Testis (tissue), 3 donors: ENCODE data around the gene RYR3. TPM values are rescaled to one million over a fixed set of nuclear protein-coding genes. Genes with fewer than 3 reads are reported as not detected.

Experiments
- DNase-seq: peaks from one replicate; pipeline ENCODE4 v3.0.0-alpha.2; 2019
- H3K27ac ChIP-seq, 2 donors: fragments of 200-600 bp; sonication (generic); one replicate each; pipeline ENCODE4 v1.5.1; 2019
- H3K27me3 ChIP-seq: fragments of 200-600 bp; sonication (generic); one replicate; pipeline ENCODE4 v1.5.1; 2019
- H3K36me3 ChIP-seq: fragments of 200-600 bp; sonication (generic); one replicate; pipeline ENCODE4 v1.5.1; 2017; ENCODE audit warnings: low read depth; ENCODE audit errors: missing control alignments
- H3K4me1 ChIP-seq: fragments of 200-600 bp; sonication (generic); one replicate; pipeline ENCODE4 v1.5.1; 2019
- H3K4me3 ChIP-seq, 2 donors: fragments of 200-600 bp; sonication (generic); one replicate each; pipeline ENCODE4 v1.5.1; 2017 to 2019
- H3K9me3 ChIP-seq: fragments of 200-600 bp; sonication (generic); one replicate; pipeline ENCODE4 v1.5.1; 2017
- POLR2A ChIP-seq: fragments of 450-650 bp; IDR thresholded peaks from one replicate; pipeline ENCODE4 v1.6.1; 2017; ENCODE audit warnings: antibody characterized with exemption, mild to moderate bottlenecking, moderate library complexity
- WGBS, 2 donors: methylation state at CpG; one replicate each; pipeline ENCODE4 v1.1.5; 2018; 5-methylcytosine and 5-hydroxymethylcytosine counted together
- intact Hi-C: fragments of 100-400 bp; cut with DNase I; formaldehyde crosslinking; loops from one replicate; pipeline ENCODE4 v1.15.1; 2023; ENCODE audit warnings: low total_unique reads
- polyA plus RNA-seq: library from polyadenylated mRNA; stranded (reverse); fragments of 350-450 nt; fragmentation: Illumina TruSeq; extraction: RNeasy Lipid Tissue Mini Kit (QIAGEN cat#74804); gene quantifications from one replicate; pipeline ENCODE4 v1.2.3, GENCODE V29; 2014; ENCODE audit warnings: low read depth, low replicate concordance; ENCODE audit not compliant: insufficient read depth
- total RNA-seq, 2 donors: library from RNA; depleted of rRNA; stranded (reverse); fragments of >200 nt; gene quantifications; one replicate each; pipeline ENCODE4 v1.2.3, GENCODE V29; 2016
- TF ChIP-seq, protein P1 (sequence below), 3 experiments: fragments of 450-650 bp in 2 of 3; fragments of 200-600 bp in 1 of 3; sonication (generic) in 1 of 3; IDR thresholded peaks; one replicate each; pipeline ENCODE4 v1.5.1; 2016 to 2019; ENCODE audit warnings: antibody characterized with exemption in 3 of 3, mild to moderate bottlenecking in 2 of 3, moderate library complexity in 1 of 3

RYR3 gene
- total and polyA plus RNA-seq, 3 donors from 2014 or later, result 4.3 to 7.6 (median 4.4) TPM

DNA sequence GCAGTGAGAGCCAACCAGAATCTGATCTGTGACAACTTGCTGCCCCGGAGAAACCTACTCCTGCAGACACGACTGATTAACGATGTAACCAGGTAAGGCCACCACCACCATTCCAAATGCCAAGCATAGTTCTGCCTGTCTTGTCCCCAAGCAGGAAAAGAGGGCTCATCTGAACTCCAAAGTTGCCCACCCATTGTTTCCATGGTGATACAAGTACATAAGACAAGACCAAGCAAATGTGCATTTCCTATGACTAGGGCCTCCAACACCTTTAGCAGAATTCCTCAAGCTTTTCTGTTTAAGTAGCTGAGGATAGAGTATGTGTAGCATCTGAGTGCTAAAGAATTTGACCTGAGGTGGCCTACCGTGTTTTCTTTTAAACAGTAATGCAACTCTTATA lies 290.7 kb downstream of the RYR3 start:
- Histone ChIP-seq H3K4me1 (no peaks in the 10 kb centered on the region), H3K4me3 (no peak overlapping the region), H3K27me3 (no peaks in the 10 kb centered on the region), H3K27ac (no peak overlapping the region), H3K9me3 (no peaks in the 10 kb centered on the region), H3K36me3 (no peaks in the 10 kb centered on the region)
- DNase-seq, result no peak
- TF ChIP-seq, protein P1, sequence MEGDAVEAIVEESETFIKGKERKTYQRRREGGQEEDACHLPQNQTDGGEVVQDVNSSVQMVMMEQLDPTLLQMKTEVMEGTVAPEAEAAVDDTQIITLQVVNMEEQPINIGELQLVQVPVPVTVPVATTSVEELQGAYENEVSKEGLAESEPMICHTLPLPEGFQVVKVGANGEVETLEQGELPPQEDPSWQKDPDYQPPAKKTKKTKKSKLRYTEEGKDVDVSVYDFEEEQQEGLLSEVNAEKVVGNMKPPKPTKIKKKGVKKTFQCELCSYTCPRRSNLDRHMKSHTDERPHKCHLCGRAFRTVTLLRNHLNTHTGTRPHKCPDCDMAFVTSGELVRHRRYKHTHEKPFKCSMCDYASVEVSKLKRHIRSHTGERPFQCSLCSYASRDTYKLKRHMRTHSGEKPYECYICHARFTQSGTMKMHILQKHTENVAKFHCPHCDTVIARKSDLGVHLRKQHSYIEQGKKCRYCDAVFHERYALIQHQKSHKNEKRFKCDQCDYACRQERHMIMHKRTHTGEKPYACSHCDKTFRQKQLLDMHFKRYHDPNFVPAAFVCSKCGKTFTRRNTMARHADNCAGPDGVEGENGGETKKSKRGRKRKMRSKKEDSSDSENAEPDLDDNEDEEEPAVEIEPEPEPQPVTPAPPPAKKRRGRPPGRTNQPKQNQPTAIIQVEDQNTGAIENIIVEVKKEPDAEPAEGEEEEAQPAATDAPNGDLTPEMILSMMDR (IDR thresholded peaks at IDR 0.05), result no peak
- intact Hi-C loops, result no loop called here
- 78 to 94% methylated on average over 4 of the region's 4 CpGs for WGBS, 2 donors

DNA sequence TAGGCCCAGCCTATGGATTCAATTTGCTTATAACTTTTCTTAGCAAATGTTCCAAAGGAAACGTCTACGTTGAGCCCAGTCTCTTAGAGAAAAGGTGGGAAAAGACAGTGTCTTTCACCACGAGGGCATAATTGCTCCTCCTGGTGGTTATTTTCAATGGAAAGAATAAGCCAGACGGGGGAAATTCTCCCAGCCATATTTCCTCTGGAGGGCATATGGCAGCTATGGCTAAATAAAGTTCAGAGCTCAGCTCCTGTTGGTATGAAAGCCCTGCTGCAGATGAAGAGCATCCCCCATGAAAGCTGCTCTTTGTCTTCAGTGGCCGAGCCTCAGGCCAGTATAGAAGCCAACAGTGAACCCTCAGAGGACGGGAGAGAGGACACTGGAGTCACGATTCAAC lies 297.9 kb downstream of the RYR3 start:
- Histone ChIP-seq H3K27ac (no peak overlapping the region), H3K27me3 (no peaks in the 10 kb centered on the region), H3K36me3 (no peaks in the 10 kb centered on the region), H3K9me3 (no peaks in the 10 kb centered on the region), H3K4me3 (no peak overlapping the region), H3K4me1 (no peaks in the 10 kb centered on the region)
- TF ChIP-seq, protein P1 (IDR thresholded peaks at IDR 0.05), result no peak
- no peak for TF ChIP-seq POLR2A
- DNase-seq, result no peak
- 63% methylated on average over 7 of the region's 7 CpGs for WGBS, 2 donors
- intact Hi-C loops, result no loop called here

- no peak overlapping the region for H3K4me3 ChIP-seq
- no peak overlapping the region for H3K27ac ChIP-seq
- H3K4me1 ChIP-seq, result no peaks in the 10 kb centered on the region
- H3K27me3 ChIP-seq, result no peaks in the 10 kb centered on the region
- no peak for TF ChIP-seq POLR2A
- TF ChIP-seq, protein P1 (IDR thresholded peaks at IDR 0.05), result no peak
- no peaks in the 10 kb centered on the region for H3K9me3 ChIP-seq
- no peak for DNase-seq
- H3K36me3 ChIP-seq, result no peaks in the 10 kb centered on the region
- 80 to 81% methylated on average over 10 of the region's 10 CpGs for WGBS, 2 donors
- intact Hi-C loops, result no loop called here
Measured at GRCh38 chr15:33612721-33613304, 302.0 kb downstream of the RYR3 start.

GRCh38 chr15:33616475-33616874 lies 305.7 kb downstream of the RYR3 start:
- Histone ChIP-seq H3K27ac (no peak overlapping the region), H3K9me3 (no peaks in the 10 kb centered on the region), H3K36me3 (no peaks in the 10 kb centered on the region), H3K27me3 (no peaks in the 10 kb centered on the region), H3K4me3 (no peak overlapping the region), H3K4me1 (no peaks in the 10 kb centered on the region)
- 60 to 74% methylated on average over 3 of the region's 3 CpGs for WGBS, 2 donors
- TF ChIP-seq, protein P1 (IDR thresholded peaks at IDR 0.05), result no peak
- no peak for TF ChIP-seq POLR2A
- intact Hi-C loops, result no loop called here
- DNase-seq, result no peak

- H3K27me3 ChIP-seq, result no peaks in the 10 kb centered on the region
- no peak for DNase-seq
- TF ChIP-seq, protein P1 (IDR thresholded peaks at IDR 0.05), result no peak
- no peak for TF ChIP-seq POLR2A
- intact Hi-C loops, result no loop called here
- no peaks in the 10 kb centered on the region for H3K36me3 ChIP-seq
- no peak overlapping the region for H3K4me3 ChIP-seq
- no peaks in the 10 kb centered on the region for H3K9me3 ChIP-seq
- WGBS, 2 donors, result 27 to 40% methylated on average over 5 of the region's 5 CpGs
- H3K27ac ChIP-seq, result no peak overlapping the region
- no peaks in the 10 kb centered on the region for H3K4me1 ChIP-seq
Measured at GRCh38 chr15:33618350-33618749, 307.6 kb downstream of the RYR3 start.
